Skeletal muscle satellite cell (primary cell): ENCODE data around the gene SLC39A11.

Experiments used
- H3K27me3 ChIP-seq: 2 replicates; pipeline ENCODE4 v1.7.0; 2013; ENCODE audit warnings: low read length; ENCODE audit not compliant: control insufficient read depth, insufficient read depth
- H3K36me3 ChIP-seq: 2 replicates; pipeline ENCODE4 v1.7.0; 2013; ENCODE audit warnings: mild to moderate bottlenecking, control low read depth, low read length; ENCODE audit not compliant: insufficient read depth
- H3K4me1 ChIP-seq: 2 replicates; pipeline ENCODE4 v1.7.0; 2013; ENCODE audit warnings: low read length; ENCODE audit not compliant: control insufficient read depth, insufficient read depth
- H3K4me2 ChIP-seq: 2 replicates; pipeline ENCODE4 v1.7.0; 2013; ENCODE audit warnings: mild to moderate bottlenecking, low read length
- H3K4me3 ChIP-seq: 2 replicates; pipeline ENCODE4 v1.7.0; 2013; ENCODE audit warnings: low read length
- H3K9ac ChIP-seq: 2 replicates; pipeline ENCODE4 v1.7.0; 2013; ENCODE audit warnings: mild to moderate bottlenecking, low read depth, low read length, moderate library complexity
- H3K9me3 ChIP-seq: replicated peaks from 2 replicates; pipeline ENCODE4 v1.7.0; 2013; ENCODE audit warnings: mild to moderate bottlenecking, control low read depth, low read length

SLC39A11 gene

GRCh38 chr17:72707881-72708280 is 384.6 kb downstream of the SLC39A11 start:
- Histone ChIP-seq H3K4me2 (no peak overlapping the region), H3K36me3 (no peaks in the 10 kb centered on the region), H3K27me3 (no peaks in the 10 kb centered on the region), H3K4me3 (no peak overlapping the region), H3K9ac (no peak overlapping the region), H3K9me3 (peaks cover 9% of the 10 kb centered on the region), H3K4me1 (peaks cover 9% of the 10 kb centered on the region)

DNA sequence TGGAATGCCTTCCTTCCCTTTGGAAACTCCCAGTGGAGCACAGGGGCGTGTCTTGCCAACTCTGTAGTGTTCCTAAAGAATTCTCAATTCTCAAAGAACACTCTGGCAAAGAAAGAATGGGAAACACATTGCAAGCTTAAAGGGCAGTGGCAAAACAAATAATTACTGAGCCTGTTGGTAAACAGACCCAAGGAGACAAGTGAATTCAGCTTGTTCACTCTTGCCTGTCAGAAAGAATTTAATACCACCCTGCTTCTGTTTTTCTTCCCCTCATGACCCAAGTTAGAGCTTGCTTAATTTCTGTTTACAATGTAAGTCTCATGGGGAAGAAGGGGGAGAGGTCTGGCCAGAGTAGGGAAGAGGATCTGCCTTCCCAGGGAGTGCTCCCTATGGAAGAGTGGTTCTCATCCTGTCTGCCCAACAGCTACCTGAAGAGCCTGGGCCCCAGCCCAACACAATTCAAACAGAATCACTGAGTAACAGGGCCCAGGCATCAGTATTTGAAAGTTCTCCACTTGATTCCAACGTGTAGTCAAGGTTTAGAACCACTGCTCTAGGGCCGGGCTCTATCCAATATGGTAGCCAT is 386.0 kb downstream of the SLC39A11 start:
- Histone ChIP-seq H3K27me3 (no peaks in the 10 kb centered on the region), H3K9me3 (peaks cover 8% of the 10 kb centered on the region), H3K4me3 (no peak overlapping the region), H3K4me2 (no peak overlapping the region), H3K36me3 (no peaks in the 10 kb centered on the region), H3K4me1 (peaks cover 15% of the 10 kb centered on the region), H3K9ac (no peak overlapping the region)

GRCh38 chr17:72705905-72706395 is 386.5 kb downstream of the SLC39A11 start:
- Histone ChIP-seq H3K9me3 (peaks cover 3% of the 10 kb centered on the region), H3K9ac (no peak overlapping the region), H3K27me3 (no peaks in the 10 kb centered on the region), H3K36me3 (no peaks in the 10 kb centered on the region), H3K4me2 (no peak overlapping the region), H3K4me3 (no peak overlapping the region), H3K4me1 (peaks cover 15% of the 10 kb centered on the region)

DNA sequence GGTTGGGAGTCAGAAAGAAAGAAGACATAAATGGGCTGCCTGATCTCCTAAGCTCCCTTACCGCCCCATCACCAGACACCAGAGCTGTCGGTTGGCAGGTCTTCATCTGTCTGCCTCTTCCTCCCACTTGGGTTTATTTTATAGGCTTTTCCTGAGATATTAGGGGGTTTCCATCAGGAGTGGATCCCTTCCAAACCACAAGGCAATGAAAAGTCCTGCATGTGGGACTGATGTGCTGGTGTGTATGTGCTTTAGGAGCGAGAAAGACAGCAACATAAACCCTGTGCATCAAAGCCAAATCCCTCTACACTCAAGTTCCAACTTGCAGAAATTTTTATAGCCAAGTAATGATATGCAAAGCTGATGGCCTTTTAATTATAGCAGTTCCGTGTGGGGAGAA is 389.5 kb downstream of the SLC39A11 start:
- H3K4me1 ChIP-seq: peaks cover 17% of the 10 kb centered on the region
- H3K9me3 ChIP-seq: no peaks in the 10 kb centered on the region
- no peaks in the 10 kb centered on the region for H3K36me3 ChIP-seq
- no peak overlapping the region for H3K4me2 ChIP-seq
- H3K4me3 ChIP-seq: no peak overlapping the region
- H3K27me3 ChIP-seq: no peaks in the 10 kb centered on the region
- H3K9ac ChIP-seq: no peak overlapping the region

DNA sequence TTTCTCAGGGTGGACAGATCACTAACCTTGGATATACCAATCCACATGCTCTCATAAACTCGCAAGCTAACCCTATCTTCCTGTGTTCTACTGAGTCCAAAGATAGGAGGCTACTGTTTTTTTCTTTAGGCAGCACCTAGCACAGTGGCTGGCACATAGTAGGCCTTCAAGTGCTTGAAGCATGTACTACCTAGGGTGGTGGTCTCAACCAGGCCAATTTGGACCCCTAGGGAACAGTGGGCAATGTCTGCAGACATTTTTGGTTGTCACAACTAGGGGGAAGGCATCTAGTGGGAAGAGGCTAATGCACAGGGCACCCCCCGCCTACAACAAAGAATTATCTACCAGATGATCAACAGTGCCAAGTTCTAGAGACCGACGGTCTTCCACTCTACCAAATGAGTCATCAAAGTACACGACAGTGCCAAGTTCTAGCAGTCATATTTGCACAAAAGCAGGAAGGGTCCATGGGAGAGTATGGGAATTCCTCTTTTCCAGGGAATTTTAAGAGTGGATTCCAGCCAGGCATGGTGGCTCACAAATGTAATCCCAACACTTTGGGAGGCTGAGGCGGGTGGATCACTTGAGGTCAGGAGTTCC is 390.3 kb downstream of the SLC39A11 start:
- peaks cover 19% of the 10 kb centered on the region for H3K4me1 ChIP-seq
- H3K36me3 ChIP-seq: no peaks in the 10 kb centered on the region
- no peaks in the 10 kb centered on the region for H3K27me3 ChIP-seq
- H3K4me3 ChIP-seq: no peak overlapping the region
- H3K9ac ChIP-seq: no peak overlapping the region
- no peak overlapping the region for H3K4me2 ChIP-seq
- no peaks in the 10 kb centered on the region for H3K9me3 ChIP-seq

- H3K36me3 ChIP-seq: no peaks in the 10 kb centered on the region
- H3K4me2 ChIP-seq: no peak overlapping the region
- H3K4me1 ChIP-seq: peaks cover 19% of the 10 kb centered on the region
- no peak overlapping the region for H3K4me3 ChIP-seq
- no peaks in the 10 kb centered on the region for H3K9me3 ChIP-seq
- H3K9ac ChIP-seq: no peak overlapping the region
- no peaks in the 10 kb centered on the region for H3K27me3 ChIP-seq
Observed at GRCh38 chr17:72700226-72700625, 392.3 kb downstream of the SLC39A11 start.

GRCh38 chr17:72699545-72699944 is 392.9 kb downstream of the SLC39A11 start:
- H3K9ac ChIP-seq: peak overlapping the region; percentile 10
- peak overlapping the region; percentile 18 for H3K4me2 ChIP-seq
- no peaks in the 10 kb centered on the region for H3K36me3 ChIP-seq
- H3K4me1 ChIP-seq: peaks cover 19% of the 10 kb centered on the region
- H3K4me3 ChIP-seq: no peak overlapping the region
- H3K27me3 ChIP-seq: no peaks in the 10 kb centered on the region
- no peaks in the 10 kb centered on the region for H3K9me3 ChIP-seq

- Histone ChIP-seq H3K27me3 (no peaks in the 10 kb centered on the region), H3K9ac (no peak overlapping the region), H3K9me3 (no peaks in the 10 kb centered on the region), H3K4me1 (peaks cover 24% of the 10 kb centered on the region), H3K4me2 (no peak overlapping the region), H3K36me3 (no peaks in the 10 kb centered on the region), H3K4me3 (no peak overlapping the region)
Observed at GRCh38 chr17:72697602-72698146, 394.8 kb downstream of the SLC39A11 start.

DNA sequence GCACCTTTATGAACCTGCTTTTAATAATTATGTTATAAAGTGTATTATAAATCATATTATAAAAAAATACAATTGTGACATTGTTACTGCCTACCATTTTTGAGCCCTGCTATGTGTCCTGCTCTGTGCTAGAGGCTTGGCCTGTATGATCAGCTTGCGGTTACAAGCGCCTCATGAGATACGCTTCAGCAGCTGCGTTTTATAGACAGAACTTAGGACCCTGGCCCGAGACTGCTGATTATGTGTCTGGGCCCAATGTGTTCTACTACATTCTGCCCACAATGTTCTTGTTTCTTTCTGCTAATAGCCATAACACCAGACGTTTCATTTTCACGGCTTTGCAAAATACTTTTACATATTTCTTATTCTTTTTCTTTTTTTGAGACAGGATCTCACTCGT is 395.8 kb downstream of the SLC39A11 start:
- H3K27me3 ChIP-seq: no peaks in the 10 kb centered on the region
- H3K4me3 ChIP-seq: no peak overlapping the region
- peaks cover 26% of the 10 kb centered on the region for H3K4me1 ChIP-seq
- no peak overlapping the region for H3K9ac ChIP-seq
- no peaks in the 10 kb centered on the region for H3K36me3 ChIP-seq
- H3K4me2 ChIP-seq: no peak overlapping the region
- H3K9me3 ChIP-seq: no peaks in the 10 kb centered on the region

DNA sequence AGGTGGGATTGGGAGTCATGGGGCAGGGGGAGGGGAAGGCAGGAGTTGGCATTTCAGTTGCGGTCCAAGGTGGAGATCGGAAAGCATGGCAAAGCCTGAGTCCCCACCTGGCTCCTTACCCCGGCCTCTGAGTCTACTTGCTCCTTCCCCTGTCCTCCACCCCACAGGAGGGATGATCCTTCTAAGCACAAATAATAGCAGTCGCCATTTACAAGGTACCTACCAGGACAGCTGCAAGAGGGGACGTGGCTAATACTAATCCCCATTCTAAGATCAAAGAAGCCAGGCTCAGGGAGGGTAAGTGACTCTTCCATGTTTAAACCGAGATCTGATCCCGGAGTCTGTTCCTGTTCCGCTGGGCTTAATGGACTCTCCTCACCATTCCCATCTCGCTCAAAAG is 396.3 kb downstream of the SLC39A11 start:
- H3K27me3 ChIP-seq: no peaks in the 10 kb centered on the region
- no peaks in the 10 kb centered on the region for H3K9me3 ChIP-seq
- peaks cover 31% of the 10 kb centered on the region for H3K4me1 ChIP-seq
- no peak overlapping the region for H3K4me3 ChIP-seq
- no peaks in the 10 kb centered on the region for H3K36me3 ChIP-seq
- no peak overlapping the region for H3K9ac ChIP-seq
- H3K4me2 ChIP-seq: no peak overlapping the region

GRCh38 chr17:72693956-72694355 is 398.5 kb downstream of the SLC39A11 start:
- Histone ChIP-seq H3K9ac (no peak overlapping the region), H3K4me2 (no peak overlapping the region), H3K4me3 (no peak overlapping the region), H3K9me3 (no peaks in the 10 kb centered on the region), H3K4me1 (peaks cover 24% of the 10 kb centered on the region), H3K27me3 (no peaks in the 10 kb centered on the region), H3K36me3 (no peaks in the 10 kb centered on the region)
